Right lobe of liver (tissue), 6 donors: ENCODE results near the gene MARS2. TPM values are rescaled to one million over a fixed set of nuclear protein-coding genes. Genes with fewer than 3 reads are reported as not detected.

Experiments used
- ATAC-seq, 4 donors: fragments of 200-7000 bp; cut with Tn5 transposase; one replicate each; pipeline ENCODE4 v1.9.1; 2020; ENCODE audit warnings: mild to moderate bottlenecking in 4 of 4, moderate library complexity in 4 of 4
- DNase-seq, 3 donors: peaks; one replicate each; pipeline ENCODE4 v3.0.0-alpha.2; 2020
- H3K27ac ChIP-seq, 3 donors: fragments of 200-600 bp; one replicate each; pipeline ENCODE4 v1.8.0; 2022
- H3K27me3 ChIP-seq, 2 donors: fragments of 200-600 bp; one replicate each; pipeline ENCODE4 v1.8.0; 2022
- H3K36me3 ChIP-seq, 4 donors: fragments of 200-600 bp; sonication (generic) in 1 of 4; one replicate each; pipeline versions ENCODE4 v1.5.1 to v1.8.0; 2017 to 2022; ENCODE audit warnings: control low read depth in 1 of 4
- H3K4me1 ChIP-seq, 4 donors: fragments of 200-600 bp; sonication (generic) in 1 of 4; one replicate each; pipeline versions ENCODE4 v1.5.1 to v1.8.0; 2017 to 2022; ENCODE audit warnings: control low read depth in 1 of 4
- H3K4me3 ChIP-seq, 3 donors: fragments of 200-600 bp; one replicate each; pipeline ENCODE4 v1.8.0; 2022
- H3K9me3 ChIP-seq, 4 donors: fragments of 200-600 bp; sonication (generic) in 1 of 4; one replicate each; pipeline versions ENCODE4 v1.5.1 to v1.8.0; 2017 to 2022; ENCODE audit warnings: control low read depth in 1 of 4
- POLR2A ChIP-seq: fragments of 450-650 bp; IDR thresholded peaks from one replicate; pipeline ENCODE4 v1.6.1; 2017; ENCODE audit warnings: antibody characterized with exemption, mild to moderate bottlenecking
- WGBS: methylation state at CpG from one replicate; pipeline ENCODE4 v1.1.6; 2018; ENCODE audit warnings: low coverage, low lambda C conversion rate; ENCODE audit not compliant: insufficient coverage; ENCODE audit errors: missing lambda C conversion rate; 5-methylcytosine and 5-hydroxymethylcytosine counted together
- intact Hi-C, 2 donors: fragments of 100-400 bp; cut with DNase I; formaldehyde crosslinking; loops; one replicate each; pipeline versions ENCODE4 v1.11.2 to v1.14.1; 2022
- long read RNA-seq: library from polyadenylated mRNA; unstranded; transcript quantifications from one replicate; pipeline ENCODE4 v2.0.0, GENCODE V29; 2019
- total RNA-seq, 6 experiments: library from RNA; depleted of rRNA in 2 of 6; stranded (reverse); fragments of >200 nt in 2 of 6; fragmentation: NEBNext Ultra II Directional in 3 of 6; extraction: Animal tissue kit (Norgen Biotek cat#: 25700) in 3 of 6; gene quantifications; one replicate each; pipeline versions ENCODE4 v1.1.0 to v1.2.4, GENCODE V29; 2016 to 2023
- TF ChIP-seq, protein P1 (sequence below), 4 donors: fragments of 200-600 bp in 3 of 4; fragments of 450-650 bp in 1 of 4; IDR thresholded peaks; one replicate each; pipeline versions ENCODE4 v1.5.1 to v1.8.0; 2016 to 2022; ENCODE audit warnings: antibody characterized with exemption in 4 of 4, mild to moderate bottlenecking in 2 of 4
- donor health status: DM: no; HTN: yes; CAD: no.
- donor health status: DM: no; HTN: no; CAD: no.
- donor health status: DM: no; HTN: no; CAD: no.
- donor health status: DM: no; HTN: yes; CAD: no.
- donor health status: DM: no; HTN: yes; CAD: no.

MARS2 gene
- total RNA-seq = 10 to 100 TPM in 2 of 6 experiments, 1 to 10 TPM in 4; 5.1 to 15.1 (median 6.6) TPM
- long read RNA-seq, partial matches to known transcripts = 0 of 1 reads
- long read RNA-seq, other reads (novel, unspliced or antisense) = 0 of 1 reads

DNA sequence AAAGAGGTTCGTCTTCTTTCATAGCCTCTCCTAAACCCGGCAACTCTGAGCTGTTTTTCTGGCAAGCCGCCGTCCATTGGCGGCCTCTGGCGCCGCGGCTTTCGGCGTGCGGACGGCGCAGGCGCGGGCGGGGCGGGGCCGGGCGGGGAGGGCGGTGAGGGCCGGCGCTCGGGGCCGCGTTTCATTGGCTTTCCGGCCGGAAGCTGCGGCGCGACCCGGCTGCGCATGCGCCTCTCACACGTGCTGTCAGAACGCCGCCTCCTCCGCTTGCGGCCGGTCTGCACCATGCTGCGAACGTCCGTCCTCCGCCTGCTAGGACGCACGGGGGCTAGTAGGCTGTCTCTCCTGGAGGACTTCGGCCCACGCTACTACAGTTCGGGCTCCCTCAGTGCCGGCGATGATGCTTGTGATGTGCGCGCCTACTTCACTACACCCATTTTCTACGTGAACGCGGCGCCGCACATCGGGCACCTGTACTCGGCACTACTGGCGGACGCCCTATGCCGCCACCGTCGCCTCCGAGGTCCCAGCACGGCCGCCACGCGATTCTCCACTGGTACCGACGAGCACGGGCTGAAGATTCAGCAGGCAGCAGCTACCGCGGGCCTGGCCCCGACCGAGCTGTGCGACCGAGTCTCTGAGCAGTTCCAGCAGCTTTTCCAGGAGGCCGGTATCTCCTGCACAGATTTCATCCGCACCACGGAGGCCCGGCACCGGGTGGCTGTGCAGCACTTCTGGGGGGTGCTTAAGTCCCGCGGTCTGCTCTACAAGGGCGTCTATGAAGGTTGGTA is at the start of gene MARS2:
Gene MARS2 (plus strand): TSS at position 249 of the 791 bp plus-strand sequence. CDS start 37 bp downstream, at position 286.
- H3K9me3 ChIP-seq = no peaks in the 10 kb centered on the region
- 0% methylated on average over 6 of the region's 86 CpGs for WGBS
- H3K27me3 ChIP-seq = no peaks in the 10 kb centered on the region
- ATAC-seq (peak; percentile 94 to 95 (median 94)), DNase-seq (peak; percentile 95 to 96 (median 96))
- intact Hi-C loops = no loop called here
- TF ChIP-seq POLR2A = peak; percentile 81
- TF ChIP-seq, protein P1, sequence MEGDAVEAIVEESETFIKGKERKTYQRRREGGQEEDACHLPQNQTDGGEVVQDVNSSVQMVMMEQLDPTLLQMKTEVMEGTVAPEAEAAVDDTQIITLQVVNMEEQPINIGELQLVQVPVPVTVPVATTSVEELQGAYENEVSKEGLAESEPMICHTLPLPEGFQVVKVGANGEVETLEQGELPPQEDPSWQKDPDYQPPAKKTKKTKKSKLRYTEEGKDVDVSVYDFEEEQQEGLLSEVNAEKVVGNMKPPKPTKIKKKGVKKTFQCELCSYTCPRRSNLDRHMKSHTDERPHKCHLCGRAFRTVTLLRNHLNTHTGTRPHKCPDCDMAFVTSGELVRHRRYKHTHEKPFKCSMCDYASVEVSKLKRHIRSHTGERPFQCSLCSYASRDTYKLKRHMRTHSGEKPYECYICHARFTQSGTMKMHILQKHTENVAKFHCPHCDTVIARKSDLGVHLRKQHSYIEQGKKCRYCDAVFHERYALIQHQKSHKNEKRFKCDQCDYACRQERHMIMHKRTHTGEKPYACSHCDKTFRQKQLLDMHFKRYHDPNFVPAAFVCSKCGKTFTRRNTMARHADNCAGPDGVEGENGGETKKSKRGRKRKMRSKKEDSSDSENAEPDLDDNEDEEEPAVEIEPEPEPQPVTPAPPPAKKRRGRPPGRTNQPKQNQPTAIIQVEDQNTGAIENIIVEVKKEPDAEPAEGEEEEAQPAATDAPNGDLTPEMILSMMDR (IDR thresholded peaks at IDR 0.05) = no peak
- no peaks in the 10 kb centered on the region for H3K36me3 ChIP-seq
- peak within 1 kb of the TSS; percentile 80 to 93 (median 89) for H3K4me3 ChIP-seq
- H3K27ac ChIP-seq = peak within 1 kb of the TSS; percentile 53 to 84 (median 66)
- peaks cover 0 to 27% (median 10%) of the 10 kb centered on the region in 4 donors for H3K4me1 ChIP-seq

DNA sequence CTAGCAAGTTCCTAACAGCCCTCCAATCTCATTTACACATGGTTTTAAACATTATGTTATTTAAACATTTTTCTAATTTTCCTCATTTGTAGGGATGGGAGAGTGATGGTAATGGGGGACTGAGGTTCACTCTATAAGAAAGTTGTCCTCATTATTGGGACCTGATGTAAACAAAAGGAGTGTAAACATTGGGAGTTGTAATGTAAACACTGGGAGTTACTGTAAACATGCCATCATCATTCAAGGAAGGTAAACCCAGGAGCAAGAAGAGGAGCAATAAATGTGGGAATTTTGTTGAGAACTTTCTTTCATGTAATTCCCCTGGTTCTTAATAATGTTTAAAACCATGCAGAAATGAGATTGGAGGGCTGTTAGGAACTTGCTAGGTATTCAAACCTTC is 47.6 kb upstream of the MARS2 start:
- intact Hi-C loops = no loop called here
- peak in 1 of 4 donors; percentile 55 for ATAC-seq

DNA sequence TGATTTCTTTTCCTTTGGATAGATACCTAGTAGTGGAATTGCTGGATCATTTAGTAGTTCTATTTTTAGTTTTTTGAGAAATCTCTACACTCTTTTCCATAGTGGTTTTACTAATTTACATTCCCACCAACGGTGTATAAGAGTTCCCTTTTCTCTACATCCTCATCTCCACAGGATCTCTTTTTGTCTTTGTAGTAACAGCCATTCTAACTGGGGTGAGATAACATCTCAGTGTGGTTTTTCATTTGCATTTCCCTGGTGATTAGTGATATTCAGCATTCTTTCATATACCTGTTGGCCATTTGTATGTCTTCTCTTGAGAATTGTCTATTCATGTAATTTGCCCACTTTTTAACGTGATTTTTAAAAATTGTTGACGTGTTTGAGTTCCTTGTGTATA is 43.5 kb upstream of the MARS2 start:
- 47% methylated on average over 3 of the region's 3 CpGs for WGBS
- DNase-seq (no peak), ATAC-seq (no peak)
- intact Hi-C loops = no loop called here
- TF ChIP-seq, protein P1 (IDR thresholded peaks at IDR 0.05) = no peak
- TF ChIP-seq POLR2A = no peak
- Histone ChIP-seq H3K4me3 (no peak overlapping the region), H3K27me3 (no peaks in the 10 kb centered on the region), H3K36me3 (no peaks in the 10 kb centered on the region), H3K4me1 (no peaks in the 10 kb centered on the region), H3K9me3 (no peaks in the 10 kb centered on the region), H3K27ac (no peak overlapping the region)

More for the DNA sequence above, 47.6 kb upstream of the MARS2 start:
- Histone ChIP-seq H3K9me3 (no peaks in the 10 kb centered on the region), H3K27me3 (no peaks in the 10 kb centered on the region), H3K36me3 (no peaks in the 10 kb centered on the region), H3K4me3 (no peak overlapping the region), H3K4me1 (no peaks in the 10 kb centered on the region), H3K27ac (no peak overlapping the region)
- TF ChIP-seq, protein P1 (IDR thresholded peaks at IDR 0.05) = no peak
- TF ChIP-seq POLR2A = no peak
- no peak for DNase-seq

DNA sequence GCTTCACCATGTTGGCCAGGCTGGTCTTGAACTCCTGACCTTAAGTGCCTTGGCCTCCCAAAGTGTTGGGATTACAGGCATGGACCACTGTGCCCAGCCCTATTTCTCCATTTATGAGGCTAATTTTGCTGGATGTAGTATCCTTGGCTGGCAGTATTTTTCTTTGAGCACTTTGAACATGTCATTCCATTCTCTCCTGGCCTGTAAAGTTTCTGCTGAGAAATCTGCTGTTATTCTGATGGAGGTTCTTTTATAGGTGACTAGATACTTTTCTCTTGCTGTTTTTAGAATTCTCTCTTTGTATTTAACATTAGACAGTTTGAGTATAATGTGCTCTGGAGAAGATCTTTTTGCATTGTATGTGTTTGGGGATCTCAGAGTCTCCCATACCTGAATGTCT is 38.9 kb upstream of the MARS2 start:
- H3K4me3 ChIP-seq = no peak overlapping the region
- ATAC-seq (no peak), DNase-seq (no peak)
- no peaks in the 10 kb centered on the region for H3K36me3 ChIP-seq
- H3K9me3 ChIP-seq = no peaks in the 10 kb centered on the region
- H3K27ac ChIP-seq = no peak overlapping the region
- intact Hi-C loops = no loop called here
- TF ChIP-seq, protein P1 (IDR thresholded peaks at IDR 0.05) = no peak
- TF ChIP-seq POLR2A = no peak
- no peaks in the 10 kb centered on the region for H3K27me3 ChIP-seq
- no peaks in the 10 kb centered on the region for H3K4me1 ChIP-seq
